ENCODE results near the gene C16orf46.

DNA sequence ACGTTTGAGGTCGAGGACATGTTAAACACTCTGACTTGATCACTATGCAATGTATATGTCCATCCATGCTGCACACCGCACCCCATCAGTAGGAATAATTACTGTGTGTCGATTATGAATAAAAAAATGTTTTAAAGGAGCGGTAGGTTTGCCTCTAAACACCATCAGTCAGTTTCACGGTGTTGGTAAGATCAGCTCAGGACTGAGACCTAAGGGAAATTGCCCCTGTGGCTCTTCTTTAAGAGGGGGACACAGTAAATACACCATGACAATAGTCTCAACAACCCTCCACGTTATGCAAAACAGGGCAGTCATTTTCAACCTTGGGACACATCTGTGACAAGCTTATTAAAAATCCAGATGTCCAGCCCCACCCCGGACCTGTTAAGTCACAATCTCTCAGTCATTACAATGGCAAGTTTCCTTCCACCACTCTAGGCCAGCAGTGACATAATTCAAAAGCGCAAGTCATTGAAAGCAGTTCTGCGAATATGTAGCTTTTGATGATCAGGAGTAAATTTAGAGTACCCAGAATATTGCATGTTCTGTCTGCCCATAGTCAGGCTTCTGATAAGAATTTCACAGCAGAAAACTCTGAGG lies 40.2 kb downstream of the C16orf46 start:
- TF ChIP-seq EZH2 (IDR thresholded peaks at IDR 0.05; ENCODE audit: borderline replicate concordance), result no peak
- TF ChIP-seq, protein P1, sequence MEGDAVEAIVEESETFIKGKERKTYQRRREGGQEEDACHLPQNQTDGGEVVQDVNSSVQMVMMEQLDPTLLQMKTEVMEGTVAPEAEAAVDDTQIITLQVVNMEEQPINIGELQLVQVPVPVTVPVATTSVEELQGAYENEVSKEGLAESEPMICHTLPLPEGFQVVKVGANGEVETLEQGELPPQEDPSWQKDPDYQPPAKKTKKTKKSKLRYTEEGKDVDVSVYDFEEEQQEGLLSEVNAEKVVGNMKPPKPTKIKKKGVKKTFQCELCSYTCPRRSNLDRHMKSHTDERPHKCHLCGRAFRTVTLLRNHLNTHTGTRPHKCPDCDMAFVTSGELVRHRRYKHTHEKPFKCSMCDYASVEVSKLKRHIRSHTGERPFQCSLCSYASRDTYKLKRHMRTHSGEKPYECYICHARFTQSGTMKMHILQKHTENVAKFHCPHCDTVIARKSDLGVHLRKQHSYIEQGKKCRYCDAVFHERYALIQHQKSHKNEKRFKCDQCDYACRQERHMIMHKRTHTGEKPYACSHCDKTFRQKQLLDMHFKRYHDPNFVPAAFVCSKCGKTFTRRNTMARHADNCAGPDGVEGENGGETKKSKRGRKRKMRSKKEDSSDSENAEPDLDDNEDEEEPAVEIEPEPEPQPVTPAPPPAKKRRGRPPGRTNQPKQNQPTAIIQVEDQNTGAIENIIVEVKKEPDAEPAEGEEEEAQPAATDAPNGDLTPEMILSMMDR (IDR thresholded peaks at IDR 0.05; ENCODE audit: poor library complexity), result no peak
